Spleen (tissue), 11 donors: ENCODE data around the gene CDRT4. TPM values are rescaled to one million over a fixed set of nuclear protein-coding genes. Genes with fewer than 3 reads are reported as not detected.
A peak's percentile ranks its signal among the peaks of the same experiment; 100 is the strongest.

Experiments used
- DNase-seq: peaks from one replicate; pipeline ENCODE4 v3.0.0-alpha.2; 2020
- H3K27ac ChIP-seq, 8 donors: fragments of 200-600 bp; sonication (generic) in 7 of 8; 1 replicate in 4 of 8; 2 replicates in 4 of 8; pipeline versions ENCODE4 v1.5.0 to v1.8.0; 2016 to 2021; ENCODE audit warnings: inconsistent platforms in 4 of 8, mild to moderate bottlenecking in 4 of 8, moderate library complexity in 1 of 8
- H3K27me3 ChIP-seq, 7 donors: fragments of 200-600 bp; sonication (generic) in 6 of 7; replicated peaks in 1 of 7; 1 replicate in 4 of 7; 2 replicates in 3 of 7; pipeline versions ENCODE4 v1.5.0 to v1.8.0; 2016 to 2021; ENCODE audit warnings: inconsistent platforms in 3 of 7, mild to moderate bottlenecking in 1 of 7
- H3K36me3 ChIP-seq, 6 donors: fragments of 200-600 bp; sonication (generic) in 5 of 6; 1 replicate in 4 of 6; 2 replicates in 2 of 6; pipeline versions ENCODE4 v1.5.0 to v1.8.0; 2016 to 2021; ENCODE audit warnings: inconsistent platforms in 2 of 6
- H3K4me1 ChIP-seq, 6 donors: fragments of 200-600 bp; sonication (generic) in 5 of 6; 1 replicate in 3 of 6; 2 replicates in 3 of 6; pipeline versions ENCODE4 v1.5.0 to v1.8.0; 2016 to 2021; ENCODE audit warnings: inconsistent platforms in 3 of 6
- H3K4me3 ChIP-seq, 8 donors: fragments of 200-600 bp; sonication (generic) in 7 of 8; 1 replicate in 4 of 8; 2 replicates in 4 of 8; pipeline versions ENCODE4 v1.5.0 to v1.8.0; 2016 to 2021; ENCODE audit warnings: inconsistent platforms in 4 of 8, mild to moderate bottlenecking in 4 of 8, moderate library complexity in 2 of 8
- H3K9me3 ChIP-seq, 8 donors: fragments of 200-600 bp; sonication (generic) in 7 of 8; 1 replicate in 4 of 8; 2 replicates in 4 of 8; pipeline versions ENCODE4 v1.5.0 to v1.8.0; 2016 to 2021; ENCODE audit warnings: inconsistent platforms in 4 of 8
- CTCF ChIP-seq, 11 experiments: fragments of 200-600 bp in 7 of 11; fragments of 450-650 bp in 4 of 11; sonication (generic) in 4 of 11; IDR thresholded peaks in 8 of 11; conservative IDR thresholded peaks in 3 of 11; 1 replicate in 7 of 11; 2 replicates in 4 of 11; pipeline versions ENCODE4 v1.4.0 to v1.8.0; 2016 to 2021; ENCODE audit warnings: antibody characterized with exemption in 11 of 11, inconsistent platforms in 4 of 11, mild to moderate bottlenecking in 1 of 11
- POLR2A ChIP-seq, 3 donors: fragments of 450-650 bp; IDR thresholded peaks; one replicate each; pipeline ENCODE4 v1.5.1; 2017; ENCODE audit warnings: antibody characterized with exemption in 3 of 3, mild to moderate bottlenecking in 1 of 3
- POLR2AphosphoS5 ChIP-seq, 3 donors: sonication (generic); formaldehyde crosslinking; IDR thresholded peaks; one replicate each; pipeline ENCODE4 v1.5.1; 2017; ENCODE audit warnings: antibody characterized with exemption in 3 of 3
- WGBS, 5 donors: extraction: QIAGEN DNeasy Blood & Tissue Kit in 3 of 5; methylation state at CpG; one replicate each; pipeline versions ENCODE4 v1.1.5 to v1.1.7; 2013 to 2018; 5-methylcytosine and 5-hydroxymethylcytosine counted together
- intact Hi-C: fragments of 100-400 bp; cut with DNase I; formaldehyde crosslinking; loops from one replicate; pipeline ENCODE4 v1.15.0; 2023; ENCODE audit warnings: low total_unique reads
- polyA plus RNA-seq, 3 donors: library from polyadenylated mRNA; stranded (reverse); fragments of 200-250 nt; gene quantifications; one replicate each; pipeline ENCODE4 v1.2.1, GENCODE V29; 2013
- total RNA-seq, 7 donors: library from RNA; depleted of rRNA in 3 of 7; stranded (reverse); fragments of >200 nt in 3 of 7; fragmentation: NEBNext Ultra II Directional in 4 of 7; extraction: Animal tissue kit (Norgen Biotek cat#: 25700) in 4 of 7; gene quantifications; one replicate each; pipeline versions ENCODE4 v1.1.0 to v1.2.1, GENCODE V29; 2016 to 2021
- donor health status: healthy with polysubstance abuse.
- donor health status: DM: no; HTN: no; CAD: no; lungs with moderate emphysema.
- donor health status: DM: no; HTN: no; CAD: no.
- donor health status: Bipolar disorder and iron deficiency.
- donor health status: healthy.
- donor health status: DM: no; HTN: no; CAD: no.
- donor health status: DM: yes; HTN: yes; CAD: no.

The CDRT4 gene
- total and polyA plus RNA-seq, 10 donors, result 4.5 to 18.7 (median 14.0) TPM

GRCh38 chr17:15503731-15504130 is 36.3 kb upstream of the CDRT4 start:
- no peak for DNase-seq
- H3K27ac ChIP-seq, result no peak overlapping the region
- no peaks in the 10 kb centered on the region for H3K27me3 ChIP-seq
- no peaks in the 10 kb centered on the region for H3K9me3 ChIP-seq
- WGBS, 5 donors, result 87 to 94% (median 90%) methylated on average over 2 of the region's 2 CpGs
- peaks cover 5 to 21% (median 13%) of the 10 kb centered on the region in 6 donors for H3K4me1 ChIP-seq
- no peak for TF ChIP-seq POLR2AphosphoS5 (IDR thresholded peaks at IDR 0.05)
- no peak for TF ChIP-seq CTCF (IDR thresholded peaks at IDR 0.05 in 8 of 11, conservative IDR thresholded peaks at IDR 0.05 in 3 of 11)
- TF ChIP-seq POLR2A (IDR thresholded peaks at IDR 0.05), result no peak
- intact Hi-C loops, result loop anchor here (2.0 kb wide), 1 partner anchor 243 kb away; no protein-coding TSS in a partner anchor
- H3K36me3 ChIP-seq, result peaks cover 0 to 58% (median 0%) of the 10 kb centered on the region in 6 donors
- H3K4me3 ChIP-seq, result no peak overlapping the region

- Histone ChIP-seq H3K27ac (peak overlapping the region in 7 of 8 donors; percentile 39 to 70 (median 60)), H3K4me3 (peak overlapping the region in 2 of 8 donors; percentile 21 to 26), H3K9me3 (no peaks in the 10 kb centered on the region), H3K27me3 (no peaks in the 10 kb centered on the region), H3K36me3 (peaks cover 0 to 51% (median 0%) of the 10 kb centered on the region in 6 donors), H3K4me1 (peaks cover 5 to 21% (median 13%) of the 10 kb centered on the region in 6 donors)
- WGBS, 5 donors, result 23 to 47% (median 31%) methylated on average over 32 of the region's 32 CpGs
- TF ChIP-seq CTCF (IDR thresholded peaks at IDR 0.05 in 8 of 11, conservative IDR thresholded peaks at IDR 0.05 in 3 of 11) (peak; percentile 49 to 86 (median 78)), POLR2AphosphoS5 (IDR thresholded peaks at IDR 0.05) (peak; percentile 43 to 59 (median 48)), POLR2A (IDR thresholded peaks at IDR 0.05) (no peak)
- peak; percentile 95 for DNase-seq
- intact Hi-C loops, result loop anchor here (2.0 kb wide), 1 partner anchor 242 kb away; no protein-coding TSS in a partner anchor
Measured at GRCh38 chr17:15502369-15503112, 35.1 kb upstream of the CDRT4 start.

- intact Hi-C loops, result loop anchor here (2.0 kb wide), 1 partner anchor 241 kb away; no protein-coding TSS in a partner anchor
- H3K27me3 ChIP-seq, result no peaks in the 10 kb centered on the region
- peak overlapping the region in 3 of 8 donors; percentile 39 to 70 (median 63) for H3K27ac ChIP-seq
- no peak for DNase-seq
- no peak overlapping the region for H3K4me3 ChIP-seq
- no peaks in the 10 kb centered on the region for H3K9me3 ChIP-seq
- peaks cover 5 to 21% (median 13%) of the 10 kb centered on the region in 6 donors for H3K4me1 ChIP-seq
- peaks cover 0 to 46% (median 0%) of the 10 kb centered on the region in 6 donors for H3K36me3 ChIP-seq
- TF ChIP-seq POLR2A (IDR thresholded peaks at IDR 0.05) (no peak), POLR2AphosphoS5 (IDR thresholded peaks at IDR 0.05) (no peak), CTCF (IDR thresholded peaks at IDR 0.05 in 8 of 11, conservative IDR thresholded peaks at IDR 0.05 in 3 of 11) (no peak)
- WGBS, 5 donors, result 86 to 96% (median 89%) methylated on average over 6 to 7 of the region's 7 CpGs
Measured at GRCh38 chr17:15501793-15502192, 34.4 kb upstream of the CDRT4 start.

GRCh38 chr17:15501282-15501681 is 33.9 kb upstream of the CDRT4 start:
- peaks cover 0 to 46% (median 1%) of the 10 kb centered on the region in 6 donors for H3K36me3 ChIP-seq
- no peak for DNase-seq
- H3K4me3 ChIP-seq, result no peak overlapping the region
- peak overlapping the region in 2 of 8 donors; percentile 39 to 63 for H3K27ac ChIP-seq
- no peaks in the 10 kb centered on the region for H3K9me3 ChIP-seq
- no peaks in the 10 kb centered on the region for H3K27me3 ChIP-seq
- TF ChIP-seq POLR2A (IDR thresholded peaks at IDR 0.05) (no peak), CTCF (IDR thresholded peaks at IDR 0.05 in 8 of 11, conservative IDR thresholded peaks at IDR 0.05 in 3 of 11) (no peak), POLR2AphosphoS5 (IDR thresholded peaks at IDR 0.05) (no peak)
- WGBS, 5 donors, result 73 to 93% (median 77%) methylated on average over 3 of the region's 3 CpGs
- H3K4me1 ChIP-seq, result peaks cover 5 to 21% (median 13%) of the 10 kb centered on the region in 6 donors
- intact Hi-C loops, result no loop called here
